ENCODE results near the gene DNM1. TPM values are rescaled to one million over a fixed set of nuclear protein-coding genes. Genes with fewer than 3 reads are reported as not detected.
A peak's percentile ranks its signal among the peaks of the same experiment; 100 is the strongest.
"Not testable (repeated sequence)": the region's sequence is repeated elsewhere in the genome, so short reads cannot be mapped to it uniquely, and the experiment has no call there.

Gene DNM1
- total RNA-seq, 2 experiments from 2014 or later = 0.50 to 0.72 TPM

DNA sequence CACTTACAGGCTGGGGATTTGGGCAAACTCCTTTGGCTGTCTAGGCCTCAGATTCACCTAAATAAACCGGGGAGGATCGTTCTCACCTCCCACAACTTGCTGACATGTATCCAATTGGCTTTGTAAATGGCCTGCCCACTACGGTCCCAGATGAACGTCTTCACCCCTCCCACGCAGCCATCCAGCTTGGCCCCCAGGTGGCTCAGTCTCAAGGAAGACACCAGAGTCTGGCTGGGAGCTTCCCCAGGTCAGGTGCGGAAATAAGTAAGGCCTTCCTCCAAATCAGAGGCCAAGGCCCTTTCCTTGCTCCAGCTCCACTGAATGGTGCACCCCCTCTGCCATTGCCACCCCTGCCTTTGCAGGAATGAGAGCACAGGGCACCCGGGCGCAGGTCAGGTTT, 23.2 kb upstream of the DNM1 start:
- intact Hi-C loops (cut with DNase I, micrococcal nuclease) = no loop called here
- no peak overlapping the region for H3K27ac Mint-ChIP-seq
- H3K4me3 Mint-ChIP-seq = no peak overlapping the region
- H3K9me3 Mint-ChIP-seq (ENCODE audit: low read depth) = no peaks in the 10 kb centered on the region
- no peak for ATAC-seq
- H3K4me1 Mint-ChIP-seq = peaks cover 7% of the 10 kb centered on the region
- peaks cover 34% of the 10 kb centered on the region for H3K36me3 Mint-ChIP-seq (ENCODE audit: low read depth)
- POLR2A ChIA-PET = interaction anchor here (0.6 kb wide), 1 partner anchor 770 kb away, joined by 3 read pairs; no protein-coding TSS in a partner anchor
- no peak for DNase-seq
- CTCF ChIA-PET = no interaction called here
- H3K27me3 Mint-ChIP-seq = no peaks in the 10 kb centered on the region

DNA sequence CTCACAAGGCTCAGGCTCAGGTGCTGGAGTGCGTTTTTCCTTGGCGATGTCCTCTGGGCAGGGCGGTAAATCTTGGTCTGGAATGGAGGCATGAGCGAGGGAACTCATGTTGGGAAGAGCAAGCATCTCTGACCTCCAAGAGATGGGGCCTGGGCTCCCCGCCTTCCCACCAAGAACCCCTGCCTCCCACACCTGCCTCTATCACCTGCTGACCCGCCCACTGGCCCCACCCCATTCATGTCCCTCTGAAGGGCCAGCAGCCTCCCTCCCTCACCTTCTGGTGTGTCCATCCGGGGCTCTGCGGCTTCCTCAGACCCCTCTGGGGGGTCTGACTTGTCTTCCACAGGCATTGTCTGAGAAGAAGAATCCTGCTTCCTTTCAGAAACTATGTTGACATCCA, 22.7 kb upstream of the DNM1 start:
- CTCF ChIA-PET = no interaction called here
- Mint-ChIP-seq H3K36me3 (ENCODE audit: low read depth) (peaks cover 36% of the 10 kb centered on the region), H3K27me3 (no peaks in the 10 kb centered on the region), H3K4me1 (peaks cover 7% of the 10 kb centered on the region), H3K4me3 (no peak overlapping the region), H3K9me3 (ENCODE audit: low read depth) (no peaks in the 10 kb centered on the region), H3K27ac (no peak overlapping the region)
- POLR2A ChIA-PET = interaction anchor here (0.6 kb wide), 1 partner anchor 769 kb away, joined by 3 read pairs; no protein-coding TSS in a partner anchor
- ATAC-seq = no peak
- DNase-seq = no peak
- intact Hi-C loops (cut with DNase I, micrococcal nuclease) = no loop called here

DNA sequence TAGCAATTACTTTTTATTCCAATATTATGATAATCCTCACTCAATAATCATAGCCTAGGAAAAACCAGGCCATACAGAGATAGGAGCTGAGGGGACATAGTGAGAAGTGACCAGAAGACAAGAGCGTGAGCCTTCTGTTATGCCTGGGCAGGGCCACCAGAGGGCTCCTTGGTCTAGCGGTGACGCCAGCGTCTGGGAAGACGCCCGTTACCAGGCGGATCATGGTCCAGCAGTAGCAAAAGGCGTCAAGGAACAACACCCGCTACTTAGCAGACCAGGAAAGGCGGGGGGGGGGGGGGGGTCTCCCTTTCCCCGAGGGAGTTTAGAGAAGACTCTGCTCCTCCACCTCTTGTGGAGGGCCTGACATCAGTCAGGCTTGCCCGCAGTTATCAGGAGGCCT, 21.7 kb upstream of the DNM1 start:
- POLR2A ChIA-PET; H3K27me3 Mint-ChIP-seq; ATAC-seq; DNase-seq; H3K27ac Mint-ChIP-seq; H3K9me3 Mint-ChIP-seq (ENCODE audit: low read depth); H3K4me3 Mint-ChIP-seq; H3K4me1 Mint-ChIP-seq; intact Hi-C loops (cut with DNase I, micrococcal nuclease): not testable (repeated sequence)
- H3K36me3 Mint-ChIP-seq (ENCODE audit: low read depth) = peaks cover 40% of the 10 kb centered on the region
- CTCF ChIA-PET = interaction anchor here (0.6 to 0.7 kb wide), 2 partner anchors 59 to 1527 kb away, joined by 3 read pairs; no protein-coding TSS in a partner anchor

DNA sequence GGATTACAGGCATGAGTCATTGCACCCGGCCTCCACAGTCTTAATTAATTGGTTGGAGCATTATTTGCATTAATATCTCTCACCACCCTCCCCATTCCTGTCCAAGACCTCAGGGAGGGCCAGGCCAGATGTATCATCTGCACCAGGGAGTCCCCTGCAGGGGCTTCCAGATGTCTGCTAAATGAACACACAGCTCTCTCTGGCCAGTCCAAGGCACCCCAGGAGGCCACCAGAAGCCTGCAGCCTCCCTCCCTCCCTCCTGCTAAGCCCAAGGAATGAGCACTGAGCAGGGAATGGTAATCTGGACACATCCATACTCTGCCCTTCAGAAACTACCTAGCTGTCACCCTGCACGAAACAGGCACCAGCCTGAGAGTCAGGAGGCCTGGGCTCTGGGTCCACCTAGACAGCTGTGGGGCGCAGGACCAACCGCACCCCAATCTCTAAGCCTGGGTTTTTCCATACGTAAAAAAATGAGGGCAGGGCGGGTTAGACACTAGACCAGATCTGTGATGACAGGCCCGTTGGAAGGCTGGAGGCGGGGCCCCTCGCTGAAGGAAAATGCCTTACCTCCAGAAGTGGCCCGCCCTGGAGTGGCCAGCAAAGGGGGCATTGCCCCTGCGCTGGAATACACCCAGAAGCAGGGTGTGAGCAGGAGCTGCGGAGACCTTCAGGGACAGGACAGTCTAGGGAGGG, 20.1 kb upstream of the DNM1 start:
- intact Hi-C loops (cut with DNase I, micrococcal nuclease) = no loop called here
- ATAC-seq (peak; percentile 11), DNase-seq (no peak)
- POLR2A ChIA-PET = no interaction called here
- H3K4me1 Mint-ChIP-seq = peaks cover 11% of the 10 kb centered on the region
- no peaks in the 10 kb centered on the region for H3K9me3 Mint-ChIP-seq (ENCODE audit: low read depth)
- H3K36me3 Mint-ChIP-seq (ENCODE audit: low read depth) = peaks cover 42% of the 10 kb centered on the region
- no peak overlapping the region for H3K27ac Mint-ChIP-seq
- CTCF ChIA-PET = interaction anchor here (0.7 to 1.3 kb wide), 6 partner anchors 8 to 90 kb away, joined by 3 to 5 read pairs (median 3); no protein-coding TSS in a partner anchor
- no peaks in the 10 kb centered on the region for H3K27me3 Mint-ChIP-seq
- no peak overlapping the region for H3K4me3 Mint-ChIP-seq

DNA sequence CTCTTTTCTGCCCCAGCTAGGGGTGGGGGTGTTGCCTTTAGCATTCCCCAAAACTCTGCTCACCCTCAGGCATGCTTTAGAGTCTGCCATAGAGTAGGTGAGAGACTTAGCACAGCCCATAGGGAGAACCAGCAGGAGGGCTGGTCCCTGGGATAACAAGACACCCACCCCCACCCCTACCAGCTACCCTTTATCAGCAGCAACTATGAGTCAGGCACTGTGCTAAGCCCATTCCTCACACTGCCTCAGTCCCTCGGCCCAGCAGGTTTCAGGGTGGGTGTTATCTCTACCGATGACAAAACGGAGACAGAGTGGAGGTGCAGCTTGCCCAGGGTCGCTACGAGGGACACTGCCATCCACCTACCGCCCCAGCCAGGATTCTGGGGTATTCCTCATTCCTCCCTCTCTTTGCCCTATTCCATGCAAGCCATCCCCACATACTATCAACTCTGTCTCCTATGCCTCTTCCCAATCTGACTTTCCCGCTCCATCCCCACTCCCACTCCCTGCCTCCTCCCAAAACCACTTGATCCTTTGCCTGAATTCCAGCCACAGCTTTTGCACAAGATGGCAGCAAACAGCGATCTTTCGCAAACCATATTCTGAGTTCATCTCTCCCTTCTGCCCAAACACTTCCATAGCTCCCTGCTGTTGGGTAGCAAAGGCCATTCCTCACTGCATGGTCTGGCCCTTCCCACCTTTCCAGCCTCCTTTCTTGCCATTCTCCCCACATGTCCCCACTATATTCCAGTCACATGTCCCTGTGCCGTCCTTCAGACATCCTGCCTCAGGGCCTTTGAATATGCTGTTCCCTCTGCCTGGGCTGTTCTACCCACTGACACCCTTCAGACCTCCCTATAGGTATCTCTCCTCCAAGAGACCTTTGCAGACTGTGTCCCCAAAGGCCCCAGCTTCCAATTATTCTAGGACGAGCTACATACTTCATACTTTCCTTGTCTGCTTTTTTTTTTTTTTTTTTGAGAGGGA, 16.9 kb upstream of the DNM1 start:
- Mint-ChIP-seq H3K4me1 (peaks cover 29% of the 10 kb centered on the region), H3K36me3 (ENCODE audit: low read depth) (peaks cover 33% of the 10 kb centered on the region), H3K27me3 (no peaks in the 10 kb centered on the region), H3K27ac (no peak overlapping the region), H3K4me3 (no peak overlapping the region), H3K9me3 (ENCODE audit: low read depth) (no peaks in the 10 kb centered on the region)
- ATAC-seq (no peak), DNase-seq (no peak)
- CTCF ChIA-PET = interaction anchor here (0.7 to 1.8 kb wide), 4 partner anchors 14 to 955 kb away, joined by 3 to 6 read pairs (median 4); no protein-coding TSS in a partner anchor
- intact Hi-C loops (cut with DNase I, micrococcal nuclease) = no loop called here
- POLR2A ChIA-PET = interaction anchor here (0.7 kb wide), 1 partner anchor 38 kb away, joined by 6 read pairs; no protein-coding TSS in a partner anchor

DNA sequence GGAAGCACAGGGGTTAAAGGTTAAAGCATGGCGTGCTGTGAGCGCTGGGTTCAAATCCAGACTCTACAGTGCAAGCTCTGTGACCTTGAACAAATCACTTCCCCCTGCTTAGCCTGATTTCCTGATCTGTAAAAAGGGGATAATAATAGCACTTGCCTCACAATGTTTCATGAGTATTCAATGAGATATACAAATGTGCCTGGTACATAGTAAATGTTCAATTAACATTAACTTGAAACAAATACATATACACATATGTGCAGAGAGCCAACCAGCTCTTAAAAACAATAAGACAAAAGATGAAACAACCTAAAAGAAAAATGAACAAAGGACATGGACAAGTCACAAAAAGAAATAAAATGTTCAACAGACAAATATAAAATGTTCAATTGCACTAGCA, 15.8 kb upstream of the DNM1 start:
- H3K4me3 Mint-ChIP-seq = no peak overlapping the region
- H3K27me3 Mint-ChIP-seq = no peaks in the 10 kb centered on the region
- ChIA-PET CTCF (interaction anchor here (0.6 to 1.8 kb wide), 6 partner anchors 12 to 381 kb away, joined by 3 to 6 read pairs (median 4); no protein-coding TSS in a partner anchor), POLR2A (no interaction called here)
- DNase-seq = no peak
- peaks cover 33% of the 10 kb centered on the region for H3K36me3 Mint-ChIP-seq (ENCODE audit: low read depth)
- intact Hi-C loops (cut with DNase I, micrococcal nuclease) = no loop called here
- peaks cover 29% of the 10 kb centered on the region for H3K4me1 Mint-ChIP-seq
- no peak overlapping the region for H3K27ac Mint-ChIP-seq
- ATAC-seq = no peak
- H3K9me3 Mint-ChIP-seq (ENCODE audit: low read depth) = no peaks in the 10 kb centered on the region

DNA sequence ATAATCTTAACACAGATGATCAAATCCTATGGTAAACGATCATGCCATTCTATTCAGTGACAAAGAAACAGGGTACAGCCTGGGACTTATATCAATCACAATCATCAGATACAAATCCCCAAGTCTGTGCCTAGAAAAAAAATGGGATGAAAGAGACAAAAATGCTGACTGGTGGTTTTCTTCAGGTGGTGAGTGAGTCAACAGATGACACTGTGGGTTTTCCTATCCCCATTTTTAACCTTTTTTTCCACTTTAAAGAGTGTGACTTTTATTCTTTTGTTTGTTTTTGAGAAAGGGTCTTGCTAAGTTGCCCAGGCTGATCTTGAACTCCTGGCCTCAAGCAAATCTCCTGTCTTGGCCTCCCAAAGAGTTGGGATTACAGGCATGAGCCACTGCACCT, 15.0 kb upstream of the DNM1 start:
- ChIA-PET CTCF (interaction anchor here (0.7 to 1.8 kb wide), 3 partner anchors 13 to 381 kb away, joined by 3 read pairs; no protein-coding TSS in a partner anchor), POLR2A (no interaction called here)
- no peak for ATAC-seq
- Mint-ChIP-seq H3K27me3 (no peaks in the 10 kb centered on the region), H3K27ac (no peak overlapping the region), H3K9me3 (ENCODE audit: low read depth) (no peaks in the 10 kb centered on the region), H3K4me3 (no peak overlapping the region), H3K4me1 (peaks cover 35% of the 10 kb centered on the region), H3K36me3 (ENCODE audit: low read depth) (peaks cover 28% of the 10 kb centered on the region)
- intact Hi-C loops (cut with DNase I, micrococcal nuclease) = no loop called here
- no peak for DNase-seq

DNA sequence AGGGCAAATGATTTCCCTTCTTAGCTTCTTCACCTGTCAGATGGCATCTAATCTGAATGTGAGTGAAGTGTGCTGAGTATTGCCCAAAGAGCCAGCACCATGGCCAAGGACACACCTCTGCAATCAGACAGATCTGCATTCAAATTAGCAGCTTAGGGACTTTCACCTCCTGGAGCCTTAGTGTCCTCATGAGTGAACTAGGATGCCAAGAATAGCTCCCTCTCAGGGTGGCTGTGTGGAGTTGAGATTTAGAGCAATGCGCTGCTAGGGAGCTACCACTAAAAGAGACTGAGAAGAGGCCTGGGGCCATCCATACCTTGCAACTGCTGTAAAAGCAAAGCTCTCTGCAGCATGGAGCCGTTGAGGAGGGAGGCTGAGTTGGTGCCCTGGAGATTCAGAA, 13.2 kb upstream of the DNM1 start:
- intact Hi-C loops (cut with DNase I, micrococcal nuclease) = loop anchor here (2.0 to 5.0 kb wide), 2 partner anchors 61 to 132 kb away; partner anchors contain the start of genes COQ4 (in 1 of the 2) and TRUB2 (in 1 of the 2)
- Mint-ChIP-seq H3K9me3 (ENCODE audit: low read depth) (no peaks in the 10 kb centered on the region), H3K4me3 (peak overlapping the region; percentile 87), H3K27ac (peak overlapping the region; percentile 5), H3K27me3 (no peaks in the 10 kb centered on the region), H3K36me3 (ENCODE audit: low read depth) (peaks cover 28% of the 10 kb centered on the region), H3K4me1 (peaks cover 28% of the 10 kb centered on the region)
- ATAC-seq = peak; percentile 13
- ChIA-PET CTCF (interaction anchor here (0.6 to 1.5 kb wide), 6 partner anchors 11 to 604 kb away, joined by 3 to 7 read pairs (median 4); partner anchors contain the start of gene BBLN), POLR2A (interaction anchor here (0.6 kb wide), 1 partner anchor 17 kb away, joined by 3 read pairs; no protein-coding TSS in a partner anchor)
- DNase-seq = no peak

DNA sequence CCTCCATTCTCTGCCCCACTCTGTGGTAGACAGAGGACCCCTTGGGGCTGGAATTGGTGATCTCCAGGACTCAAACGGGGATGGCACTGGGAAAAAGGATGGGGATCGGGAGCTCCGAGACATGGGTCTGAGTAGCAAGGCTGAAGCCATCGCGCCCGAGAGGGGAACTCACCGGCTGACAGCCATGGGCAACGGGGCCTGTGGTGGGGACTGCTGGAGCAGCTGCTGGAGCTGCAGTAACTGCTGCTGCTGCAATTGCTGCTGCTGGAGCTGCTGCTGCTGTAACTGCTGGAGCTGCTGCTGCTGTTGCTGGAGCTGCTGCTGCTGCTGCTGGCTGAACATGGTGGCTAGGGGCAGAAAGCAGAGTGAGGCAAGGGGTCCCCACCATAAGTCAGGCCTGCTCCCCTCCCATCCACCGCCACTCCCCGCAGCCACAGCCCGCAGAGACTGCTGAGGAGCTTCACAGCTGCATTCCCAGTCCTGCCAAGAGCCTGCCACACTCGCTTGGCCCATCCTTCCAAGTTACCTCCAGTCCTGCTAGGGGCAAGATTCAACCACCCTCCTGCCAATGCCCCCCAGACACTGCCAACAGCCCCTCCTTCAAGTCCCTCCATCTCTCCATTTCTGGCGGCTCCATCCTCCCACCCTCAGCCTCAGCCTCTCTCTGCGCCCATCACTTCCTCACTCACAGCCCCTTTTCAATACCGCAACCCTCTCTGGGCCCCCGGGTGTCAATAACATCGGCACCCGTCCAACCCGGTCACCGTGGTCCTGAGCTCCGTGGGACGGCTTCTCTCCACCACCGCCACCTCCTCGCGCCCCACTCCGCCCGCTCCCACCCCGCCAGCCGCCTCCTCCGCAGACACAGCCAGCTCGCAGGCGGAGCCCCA, 12.4 kb upstream of the DNM1 start:
- ChIA-PET CTCF (interaction anchor here (0.6 to 1.5 kb wide), 9 partner anchors 11 to 651 kb away, joined by 3 to 7 read pairs (median 3); partner anchors contain the start of gene PKN3), POLR2A (interaction anchor here (0.6 kb wide), 2 partner anchors 86 to 1435 kb away, joined by 3 read pairs; partner anchors contain the start of gene NTMT1)
- no peaks in the 10 kb centered on the region for H3K9me3 Mint-ChIP-seq (ENCODE audit: low read depth)
- H3K27me3 Mint-ChIP-seq = no peaks in the 10 kb centered on the region
- peak overlapping the region; percentile 87 for H3K4me3 Mint-ChIP-seq
- DNase-seq = peak; percentile 24
- H3K27ac Mint-ChIP-seq = peak overlapping the region; percentile 85
- peak; percentile 41 for ATAC-seq
- peaks cover 28% of the 10 kb centered on the region for H3K4me1 Mint-ChIP-seq
- H3K36me3 Mint-ChIP-seq (ENCODE audit: low read depth) = peaks cover 23% of the 10 kb centered on the region
- intact Hi-C loops (cut with DNase I, micrococcal nuclease) = loop anchor here (1.0 to 5.0 kb wide), 6 partner anchors 13 to 151 kb away; partner anchors contain the start of genes BBLN (in 1 of the 2), COQ4 (in 1 of the 2), DNM1 (in 1 of the 2) and TRUB2 (in 1 of the 2)

DNA sequence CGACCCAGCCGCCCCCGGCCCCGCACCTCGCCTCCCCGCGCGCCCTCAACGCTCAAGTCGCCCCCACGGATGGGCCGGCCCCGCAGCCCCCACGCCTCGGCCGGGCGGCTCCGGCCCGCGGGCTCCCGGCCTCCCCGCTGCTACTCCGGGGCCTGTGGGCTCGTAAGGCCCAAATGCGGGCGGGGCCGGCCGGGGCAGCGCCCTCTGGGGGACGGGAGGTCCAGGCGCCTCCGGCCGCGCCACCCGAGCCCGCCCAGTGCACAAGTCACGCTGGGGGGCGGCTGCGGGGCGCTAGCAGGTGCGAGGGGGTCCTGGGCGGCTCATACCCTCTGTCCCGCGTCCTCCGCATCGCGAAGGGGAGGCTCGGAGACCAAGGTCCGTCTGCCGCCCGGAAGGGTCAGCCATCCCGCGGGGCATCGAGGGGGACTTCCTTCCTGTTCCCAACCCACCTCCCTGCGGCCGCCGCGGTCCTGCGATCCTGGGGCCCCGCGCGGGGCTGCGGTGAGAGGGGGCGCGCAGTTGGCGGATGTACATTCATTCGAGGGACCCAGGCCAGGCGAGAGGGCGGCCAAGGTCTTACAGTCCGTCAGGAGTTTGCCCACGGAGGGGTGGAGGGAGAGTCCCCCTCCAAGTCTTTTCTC, 11.7 kb upstream of the DNM1 start, which contains the start of gene CIZ1:
Gene CIZ1, minus strand, starts transcription at position 167 of the 641 bp plus-strand sequence. CDS start 715 bp downstream, outside the sequence.
- Mint-ChIP-seq H3K27ac (peak within 1 kb of the TSS; percentile 85), H3K4me3 (peak within 1 kb of the TSS; percentile 87), H3K4me1 (peaks cover 28% of the 10 kb centered on the region), H3K9me3 (ENCODE audit: low read depth) (no peaks in the 10 kb centered on the region), H3K27me3 (no peaks in the 10 kb centered on the region), H3K36me3 (ENCODE audit: low read depth) (peaks cover 21% of the 10 kb centered on the region)
- DNase-seq (peak; percentile 84), ATAC-seq (peak; percentile 82)
- intact Hi-C loops (cut with DNase I, micrococcal nuclease) = loop anchor here (1.0 to 5.0 kb wide), 6 partner anchors 12 to 150 kb away; partner anchors contain the start of genes BBLN (in 1 of the 2), COQ4 (in 1 of the 2), DNM1 (in 1 of the 2) and TRUB2 (in 1 of the 2)
- CTCF ChIA-PET = interaction anchor here (0.6 to 1.5 kb wide), 4 partner anchors 10 to 511 kb away, joined by 4 to 7 read pairs (median 4); partner anchors contain the start of gene PKN3
- POLR2A ChIA-PET = interaction anchor here (0.6 to 0.7 kb wide), 2 partner anchors 13 to 1435 kb away, joined by 3 to 5 read pairs; partner anchors contain the start of gene NTMT1
